Measurements from ENCODE around the gene EEF1AKMT4. TPM values are rescaled to one million over a fixed set of nuclear protein-coding genes. Genes with fewer than 3 reads are reported as not detected.
"Not testable (repeated sequence)": the region's sequence is repeated elsewhere in the genome, so short reads cannot be mapped to it uniquely, and the experiment has no call there.

The EEF1AKMT4 gene
- total RNA-seq, 3 donors from 2014 or later, result 2.8 to 5.0 (median 3.2) TPM

- peak; percentile 27 for ATAC-seq
- H3K36me3 ChIP-seq (ENCODE audit: low read depth), result no peaks in the 10 kb centered on the region
Measured at GRCh38 chr3:184261854-184262763, 12.6 kb downstream of the EEF1AKMT4 start.

GRCh38 chr3:184262764-184263179, 13.3 kb downstream of the EEF1AKMT4 start:
- TF ChIP-seq, protein P1, sequence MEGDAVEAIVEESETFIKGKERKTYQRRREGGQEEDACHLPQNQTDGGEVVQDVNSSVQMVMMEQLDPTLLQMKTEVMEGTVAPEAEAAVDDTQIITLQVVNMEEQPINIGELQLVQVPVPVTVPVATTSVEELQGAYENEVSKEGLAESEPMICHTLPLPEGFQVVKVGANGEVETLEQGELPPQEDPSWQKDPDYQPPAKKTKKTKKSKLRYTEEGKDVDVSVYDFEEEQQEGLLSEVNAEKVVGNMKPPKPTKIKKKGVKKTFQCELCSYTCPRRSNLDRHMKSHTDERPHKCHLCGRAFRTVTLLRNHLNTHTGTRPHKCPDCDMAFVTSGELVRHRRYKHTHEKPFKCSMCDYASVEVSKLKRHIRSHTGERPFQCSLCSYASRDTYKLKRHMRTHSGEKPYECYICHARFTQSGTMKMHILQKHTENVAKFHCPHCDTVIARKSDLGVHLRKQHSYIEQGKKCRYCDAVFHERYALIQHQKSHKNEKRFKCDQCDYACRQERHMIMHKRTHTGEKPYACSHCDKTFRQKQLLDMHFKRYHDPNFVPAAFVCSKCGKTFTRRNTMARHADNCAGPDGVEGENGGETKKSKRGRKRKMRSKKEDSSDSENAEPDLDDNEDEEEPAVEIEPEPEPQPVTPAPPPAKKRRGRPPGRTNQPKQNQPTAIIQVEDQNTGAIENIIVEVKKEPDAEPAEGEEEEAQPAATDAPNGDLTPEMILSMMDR (IDR thresholded peaks at IDR 0.05), result no peak
- H3K36me3 ChIP-seq (ENCODE audit: low read depth), result no peaks in the 10 kb centered on the region
- intact Hi-C loops (cut with DNase I, micrococcal nuclease), result no loop called here
- no peak overlapping the region for H3K4me3 ChIP-seq
- DNase-seq (no peak), ATAC-seq (no peak)
- no peaks in the 10 kb centered on the region for H3K9me3 ChIP-seq
- peaks cover 23% of the 10 kb centered on the region for H3K4me1 ChIP-seq (ENCODE audit: low read depth)

More at GRCh38 chr3:184261854-184262763, 12.6 kb downstream of the EEF1AKMT4 start:
- H3K4me3 ChIP-seq, result no peak overlapping the region
- no peak for DNase-seq
- TF ChIP-seq, protein P1 (IDR thresholded peaks at IDR 0.05), result no peak
- intact Hi-C loops (cut with DNase I, micrococcal nuclease), result no loop called here
- H3K4me1 ChIP-seq (ENCODE audit: low read depth), result peaks cover 23% of the 10 kb centered on the region
- no peaks in the 10 kb centered on the region for H3K9me3 ChIP-seq

DNA sequence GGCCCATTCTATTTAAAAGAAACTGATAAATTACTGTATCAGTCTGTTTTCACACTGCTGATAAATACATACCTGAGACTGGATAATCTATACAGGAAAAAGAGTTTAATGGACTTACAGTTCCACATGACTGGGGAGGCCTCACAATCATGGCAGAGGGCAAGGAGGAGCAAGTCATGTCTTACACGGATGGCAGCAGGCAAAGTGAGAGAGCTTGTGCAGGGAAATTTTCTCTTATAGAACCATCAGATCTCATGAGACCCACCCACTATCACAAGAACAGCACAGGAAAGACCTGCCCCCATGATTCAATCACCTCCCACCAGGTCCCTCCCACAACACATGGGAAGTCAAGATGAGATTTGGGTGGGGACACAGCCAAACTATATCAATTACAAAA, 17.8 kb downstream of the EEF1AKMT4 start:
- H3K36me3 ChIP-seq (ENCODE audit: low read depth); ATAC-seq; intact Hi-C loops (cut with DNase I, micrococcal nuclease); DNase-seq; H3K4me1 ChIP-seq (ENCODE audit: low read depth); H3K9me3 ChIP-seq; H3K4me3 ChIP-seq: not testable (repeated sequence)

DNA sequence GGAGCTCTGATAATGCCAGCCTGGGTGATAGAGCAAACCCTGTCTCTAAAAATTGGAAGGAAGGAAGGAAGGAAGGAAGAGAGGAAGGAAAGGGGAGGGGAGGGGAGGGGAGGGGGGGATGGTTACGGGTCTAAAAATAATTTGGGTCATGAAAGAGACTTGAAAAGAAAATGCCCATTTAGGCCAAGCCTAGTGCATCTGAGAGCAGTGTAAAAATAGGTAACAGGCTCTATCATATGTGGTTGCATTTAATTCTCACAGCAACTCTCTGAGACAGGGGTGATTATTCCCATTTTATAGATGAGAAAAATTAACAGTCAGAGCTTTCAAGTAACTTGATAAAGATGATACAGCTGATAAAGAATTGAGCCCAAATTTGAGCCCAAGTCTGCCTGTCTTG, 22.8 kb downstream of the EEF1AKMT4 start:
- Histone ChIP-seq H3K4me1 (ENCODE audit: low read depth) (no peaks in the 10 kb centered on the region), H3K4me3 (no peak overlapping the region), H3K36me3 (ENCODE audit: low read depth) (no peaks in the 10 kb centered on the region), H3K9me3 (no peaks in the 10 kb centered on the region)
- intact Hi-C loops (cut with DNase I, micrococcal nuclease), result no loop called here
- DNase-seq, result no peak
- TF ChIP-seq, protein P1 (IDR thresholded peaks at IDR 0.05), result no peak
- ATAC-seq, result no peak

GRCh38 chr3:184275381-184275701, 25.9 kb downstream of the EEF1AKMT4 start:
- ATAC-seq, result no peak
- intact Hi-C loops (cut with DNase I, micrococcal nuclease), result no loop called here
- Histone ChIP-seq H3K4me3 (no peak overlapping the region), H3K9me3 (no peaks in the 10 kb centered on the region), H3K4me1 (ENCODE audit: low read depth) (no peaks in the 10 kb centered on the region), H3K36me3 (ENCODE audit: low read depth) (no peaks in the 10 kb centered on the region)
- TF ChIP-seq, protein P1 (IDR thresholded peaks at IDR 0.05), result no peak
- DNase-seq, result no peak

Measured in mucosa of descending colon (tissue), 3 donors.